Caco-2 (cell line): ENCODE measurements around the gene DMAC2L. TPM values are rescaled to one million over a fixed set of nuclear protein-coding genes. Genes with fewer than 3 reads are reported as not detected.

Source experiments
- BruUV-seq: library from RNA; stranded (reverse); fragments of 400-500 nt; replicated peaks from 2 replicates; lab custom pipeline; 2021; lab: Mats Ljungman, UMichigan
- CTCF ChIA-PET: fragments of 300-600 bp; sonication (Branson Sonifier 250); formaldehyde crosslinking; loops from one replicate; lab custom pipeline; 2022; ENCODE audit warnings: antibody characterized with exemption; lab: Charles Lee
- POLR2A ChIA-PET: fragments of 300-600 bp; sonication (Branson Sonifier 250); formaldehyde crosslinking; loops from one replicate; lab custom pipeline; 2022; ENCODE audit warnings: antibody characterized with exemption; lab: Charles Lee
- DNase-seq, 2 experiments: peaks; one replicate each; pipeline versions ENCODE4 v3.0.0 to v3.0.0-alpha.2; 2020 to 2022
- H3K27me3 ChIP-seq: replicated peaks from 2 replicates; pipeline ENCODE4 v1.6.0; 2011; ENCODE audit warnings: low read length; ENCODE audit not compliant: control insufficient read depth, insufficient read depth
- H3K36me3 ChIP-seq: 2 replicates; pipeline ENCODE4 v1.5.1; 2011; ENCODE audit warnings: low read length; ENCODE audit not compliant: control insufficient read depth, insufficient read depth
- H3K4me1 ChIP-seq: fragments of 250-450 bp; sonication (Bioruptor Pico); 2 replicates; pipeline ENCODE4 v1.5.1; 2020; ENCODE audit warnings: mild to moderate bottlenecking
- H3K4me3 ChIP-seq: 2 replicates; pipeline ENCODE4 v1.5.1; 2011; ENCODE audit warnings: low read depth, mild to moderate bottlenecking, control low read depth, low read length
- H3K9me3 ChIP-seq: fragments of 250-450 bp; sonication (Bioruptor Pico); 2 replicates; pipeline ENCODE4 v1.5.1; 2020; ENCODE audit warnings: mild to moderate bottlenecking, moderate library complexity
- H3K27ac Mint-ChIP-seq: one replicate; pipeline ENCODE4 v1.8.0; 2022; ENCODE audit warnings: mixed read lengths; ENCODE audit not compliant: unreplicated experiment
- H3K27me3 Mint-ChIP-seq: one replicate; pipeline ENCODE4 v1.8.0; 2022; ENCODE audit warnings: mixed read lengths; ENCODE audit not compliant: insufficient read depth, unreplicated experiment
- H3K36me3 Mint-ChIP-seq: one replicate; pipeline ENCODE4 v1.8.0; 2022; ENCODE audit warnings: mild to moderate bottlenecking, mixed read lengths; ENCODE audit not compliant: insufficient read depth, unreplicated experiment
- H3K4me1 Mint-ChIP-seq: one replicate; pipeline ENCODE4 v1.8.0; 2022; ENCODE audit warnings: low read depth, mixed read lengths; ENCODE audit not compliant: unreplicated experiment
- H3K4me3 Mint-ChIP-seq: one replicate; pipeline ENCODE4 v1.8.0; 2022; ENCODE audit warnings: mild to moderate bottlenecking, moderate library complexity, mixed read lengths; ENCODE audit not compliant: unreplicated experiment
- H3K9me3 Mint-ChIP-seq: one replicate; pipeline ENCODE4 v1.8.0; 2022; ENCODE audit warnings: mixed read lengths; ENCODE audit not compliant: unreplicated experiment
- intact Hi-C: fragments of 100-400 bp; cut with micrococcal nuclease; formaldehyde crosslinking; loops from one replicate; pipeline ENCODE4 v1.10.0; 2022; ENCODE audit not compliant: unreplicated experiment
- total RNA-seq: library from RNA; stranded (reverse); gene quantifications from 2 replicates; pipeline ENCODE4 v1.2.3, GENCODE V29; 2022
- TF ChIP-seq, protein P1 (sequence below), 2 experiments: fragments of 200-600 bp in 1 of 2; IDR thresholded peaks; 1 replicate in 1 of 2; 2 replicates in 1 of 2; pipeline versions ENCODE4 v1.5.1 to v1.8.0; 2011 to 2022; ENCODE audit warnings: antibody characterized with exemption in 1 of 2, control low read depth in 1 of 2, inconsistent platforms in 1 of 2, low read depth in 1 of 2, low read length in 1 of 2, mild to moderate bottlenecking in 1 of 2, moderate library complexity in 1 of 2; ENCODE audit not compliant: insufficient read depth in 1 of 2, severe bottlenecking in 1 of 2, unreplicated experiment in 1 of 2

The DMAC2L gene
- total RNA-seq, 1 experiment from 2014 or later, result 27.6 TPM

DNA sequence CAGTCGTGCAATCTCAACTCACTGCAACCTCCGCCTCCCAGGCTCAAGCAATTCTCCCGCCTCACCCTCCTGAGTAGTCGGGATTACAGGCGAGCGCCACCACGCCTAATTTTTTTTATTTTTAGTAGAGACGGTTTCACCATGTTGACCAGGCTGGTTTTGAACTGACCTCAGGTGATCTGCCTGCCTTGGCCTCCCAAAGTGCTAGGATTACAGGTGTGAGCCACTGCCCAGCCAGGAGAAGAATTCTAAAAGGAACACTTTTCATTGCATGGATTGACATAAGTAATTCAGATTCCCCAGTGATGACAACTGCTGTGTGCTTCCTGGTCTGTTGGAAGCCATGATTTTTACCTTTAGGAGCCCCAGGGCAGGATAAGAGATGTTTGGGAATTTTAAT lies 22.1 kb downstream of the DMAC2L start:
- Mint-ChIP-seq H3K4me3 (no peak overlapping the region), H3K27me3 (no peaks in the 10 kb centered on the region), H3K4me1 (peaks cover 12% of the 10 kb centered on the region), H3K27ac (no peak overlapping the region), H3K9me3 (no peaks in the 10 kb centered on the region), H3K36me3 (peaks cover 5% of the 10 kb centered on the region)
- CTCF ChIA-PET, result no interaction called here
- DNase-seq, result no peak
- Histone ChIP-seq H3K4me1 (peaks cover 11% of the 10 kb centered on the region), H3K4me3 (no peak overlapping the region), H3K27me3 (no peaks in the 10 kb centered on the region), H3K9me3 (no peaks in the 10 kb centered on the region), H3K36me3 (no peaks in the 10 kb centered on the region)
- no TSS peak for BruUV-seq
- intact Hi-C loops, result no loop called here
- POLR2A ChIA-PET, result no interaction called here
- TF ChIP-seq, protein P1, sequence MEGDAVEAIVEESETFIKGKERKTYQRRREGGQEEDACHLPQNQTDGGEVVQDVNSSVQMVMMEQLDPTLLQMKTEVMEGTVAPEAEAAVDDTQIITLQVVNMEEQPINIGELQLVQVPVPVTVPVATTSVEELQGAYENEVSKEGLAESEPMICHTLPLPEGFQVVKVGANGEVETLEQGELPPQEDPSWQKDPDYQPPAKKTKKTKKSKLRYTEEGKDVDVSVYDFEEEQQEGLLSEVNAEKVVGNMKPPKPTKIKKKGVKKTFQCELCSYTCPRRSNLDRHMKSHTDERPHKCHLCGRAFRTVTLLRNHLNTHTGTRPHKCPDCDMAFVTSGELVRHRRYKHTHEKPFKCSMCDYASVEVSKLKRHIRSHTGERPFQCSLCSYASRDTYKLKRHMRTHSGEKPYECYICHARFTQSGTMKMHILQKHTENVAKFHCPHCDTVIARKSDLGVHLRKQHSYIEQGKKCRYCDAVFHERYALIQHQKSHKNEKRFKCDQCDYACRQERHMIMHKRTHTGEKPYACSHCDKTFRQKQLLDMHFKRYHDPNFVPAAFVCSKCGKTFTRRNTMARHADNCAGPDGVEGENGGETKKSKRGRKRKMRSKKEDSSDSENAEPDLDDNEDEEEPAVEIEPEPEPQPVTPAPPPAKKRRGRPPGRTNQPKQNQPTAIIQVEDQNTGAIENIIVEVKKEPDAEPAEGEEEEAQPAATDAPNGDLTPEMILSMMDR (IDR thresholded peaks at IDR 0.05; ENCODE audit: insufficient read depth in 1 of 2, low read depth in 1 of 2, low read length in 1 of 2, severe bottlenecking in 1 of 2, unreplicated experiment in 1 of 2), result no peak

DNA sequence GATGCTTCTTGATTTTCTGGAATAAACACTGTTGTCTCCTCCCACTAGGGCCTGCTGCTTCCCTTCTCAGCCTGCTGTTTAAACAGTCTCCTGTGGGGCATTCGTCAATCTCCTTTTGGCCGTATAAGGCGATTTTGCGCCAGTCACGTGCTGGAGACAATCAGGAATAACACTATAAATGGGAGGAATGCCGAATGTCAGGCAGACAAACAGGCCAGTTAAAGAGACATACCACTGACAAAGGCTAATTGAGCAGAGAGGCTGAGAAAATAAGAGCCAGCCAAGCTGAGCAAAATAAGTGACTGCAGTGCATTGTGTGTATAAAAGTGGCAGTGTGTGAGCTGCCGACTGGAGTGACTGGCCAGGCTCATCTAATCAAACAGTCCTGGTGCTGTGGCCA lies 23.3 kb downstream of the DMAC2L start:
- intact Hi-C loops, result no loop called here
- no TSS peak for BruUV-seq
- Histone ChIP-seq H3K36me3 (no peaks in the 10 kb centered on the region), H3K27me3 (no peaks in the 10 kb centered on the region), H3K4me3 (no peak overlapping the region), H3K9me3 (no peaks in the 10 kb centered on the region), H3K4me1 (peaks cover 11% of the 10 kb centered on the region)
- ChIA-PET CTCF (interaction anchor here (0.6 to 1.1 kb wide), 4 partner anchors 15 to 126 kb away, joined by 3 to 4 read pairs (median 4); no protein-coding TSS in a partner anchor), POLR2A (interaction anchor here (0.6 kb wide), 1 partner anchor 23 kb away, joined by 4 read pairs; no protein-coding TSS in a partner anchor)
- Mint-ChIP-seq H3K27me3 (no peaks in the 10 kb centered on the region), H3K36me3 (peaks cover 5% of the 10 kb centered on the region), H3K27ac (no peak overlapping the region), H3K9me3 (no peaks in the 10 kb centered on the region), H3K4me1 (peaks cover 12% of the 10 kb centered on the region), H3K4me3 (no peak overlapping the region)
- TF ChIP-seq, protein P1 (IDR thresholded peaks at IDR 0.05; ENCODE audit: insufficient read depth in 1 of 2, low read depth in 1 of 2, low read length in 1 of 2, severe bottlenecking in 1 of 2, unreplicated experiment in 1 of 2), result no peak
- peak; percentile 24 to 42 for DNase-seq

DNA sequence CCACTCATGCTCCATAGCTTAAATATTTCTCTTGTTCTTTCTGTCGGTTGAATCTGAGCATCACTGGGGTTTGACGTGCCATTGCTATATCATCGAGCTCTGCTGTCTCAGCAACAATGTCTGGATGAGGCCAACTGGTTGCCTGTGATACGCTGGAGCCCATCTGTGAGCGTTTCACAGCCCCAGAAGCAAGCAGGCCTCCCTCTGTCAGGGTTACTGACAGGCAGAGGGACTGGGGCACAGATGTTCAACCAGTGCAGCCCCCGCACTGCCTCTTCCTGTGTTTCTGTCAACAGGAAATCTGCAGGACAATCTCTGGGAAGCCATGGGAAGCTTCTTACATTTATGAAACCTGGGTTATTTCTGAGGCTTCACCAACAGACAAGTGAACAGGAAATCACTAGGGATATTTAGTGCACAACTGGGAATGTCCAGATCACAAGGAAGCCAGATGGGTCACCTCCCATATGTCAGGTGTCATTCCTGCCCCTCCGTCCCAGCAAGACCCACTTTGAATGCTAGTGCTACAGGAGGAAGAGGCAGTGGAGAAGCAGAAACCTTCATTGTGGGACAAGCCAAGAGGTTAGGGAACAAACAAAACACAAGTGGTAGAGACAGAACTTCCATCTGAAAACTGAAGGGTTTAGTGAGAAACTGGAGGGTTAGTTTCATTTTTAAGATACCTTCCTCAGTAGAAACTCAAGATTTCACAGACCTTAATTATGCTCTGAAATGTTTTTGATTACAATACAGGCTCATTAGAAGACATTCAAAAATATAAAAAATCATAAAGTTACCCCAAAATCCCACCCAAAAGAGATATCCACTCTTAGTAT lies 24.1 kb downstream of the DMAC2L start:
- no TSS peak for BruUV-seq

More for the DNA sequence above, 24.1 kb downstream of the DMAC2L start:
- Mint-ChIP-seq H3K27ac (no peak overlapping the region), H3K27me3 (no peaks in the 10 kb centered on the region), H3K36me3 (peaks cover 5% of the 10 kb centered on the region), H3K4me1 (peaks cover 12% of the 10 kb centered on the region), H3K9me3 (no peaks in the 10 kb centered on the region), H3K4me3 (no peak overlapping the region)
- Histone ChIP-seq H3K36me3 (no peaks in the 10 kb centered on the region), H3K27me3 (no peaks in the 10 kb centered on the region), H3K4me3 (no peak overlapping the region), H3K4me1 (peaks cover 11% of the 10 kb centered on the region), H3K9me3 (no peaks in the 10 kb centered on the region)
- intact Hi-C loops, result no loop called here
- ChIA-PET CTCF (interaction anchor here (1.1 kb wide), 1 partner anchor 24 kb away, joined by 3 read pairs; no protein-coding TSS in a partner anchor), POLR2A (no interaction called here)
- TF ChIP-seq, protein P1 (IDR thresholded peaks at IDR 0.05; ENCODE audit: insufficient read depth in 1 of 2, low read depth in 1 of 2, low read length in 1 of 2, severe bottlenecking in 1 of 2, unreplicated experiment in 1 of 2), result no peak
- no peak for DNase-seq
